ENCODE data around the gene FRMD6.

The FRMD6 gene

GRCh38 chr14:51666826-51667225, 15.1 kb downstream of the FRMD6 start:
- DNase-seq (ENCODE audit: low spot score), result no peak

- no peak for DNase-seq (ENCODE audit: low spot score)
These were observed 17.2 kb downstream of the FRMD6 start for GRCh38 chr14:51668870-51669269.

GRCh38 chr14:51674294-51675002, 22.7 kb downstream of the FRMD6 start:
- no peak for DNase-seq (ENCODE audit: low spot score)

GRCh38 chr14:51676549-51676948, 24.8 kb downstream of the FRMD6 start:
- DNase-seq (ENCODE audit: low spot score), result no peak

- no peak for DNase-seq (ENCODE audit: low spot score)
These were observed 25.6 kb downstream of the FRMD6 start for GRCh38 chr14:51677266-51677665.

- DNase-seq (ENCODE audit: low spot score), result no peak
These were observed 26.0 kb downstream of the FRMD6 start for GRCh38 chr14:51677738-51678137.

GRCh38 chr14:51680031-51680430, 28.3 kb downstream of the FRMD6 start:
- DNase-seq (ENCODE audit: low spot score), result no peak

GRCh38 chr14:51681411-51681810, 29.7 kb downstream of the FRMD6 start:
- no peak for DNase-seq (ENCODE audit: low spot score)

GRCh38 chr14:51682411-51682810, 30.7 kb downstream of the FRMD6 start:
- DNase-seq (ENCODE audit: low spot score), result no peak

- DNase-seq (ENCODE audit: low spot score), result no peak
These were observed 33.0 kb downstream of the FRMD6 start for GRCh38 chr14:51684760-51685159.

- DNase-seq (ENCODE audit: low spot score), result no peak
These were observed 39.5 kb downstream of the FRMD6 start for GRCh38 chr14:51691176-51691575.

GRCh38 chr14:51692646-51693045, 40.9 kb downstream of the FRMD6 start:
- DNase-seq (ENCODE audit: low spot score), result no peak

- DNase-seq (ENCODE audit: low spot score), result no peak
These were observed 46.1 kb downstream of the FRMD6 start for GRCh38 chr14:51697848-51698247.

- no peak for DNase-seq (ENCODE audit: low spot score)
These were observed 50.2 kb downstream of the FRMD6 start for GRCh38 chr14:51701951-51702350.

- DNase-seq (ENCODE audit: low spot score), result no peak
These were observed 52.1 kb downstream of the FRMD6 start for GRCh38 chr14:51703787-51704186.

GRCh38 chr14:51704545-51704944, 52.8 kb downstream of the FRMD6 start:
- no peak for DNase-seq (ENCODE audit: low spot score)

- DNase-seq (ENCODE audit: low spot score), result no peak
These were observed 55.6 kb downstream of the FRMD6 start for GRCh38 chr14:51707327-51707726.

GRCh38 chr14:51711505-51711904, 59.8 kb downstream of the FRMD6 start:
- no peak for DNase-seq (ENCODE audit: low spot score)

GRCh38 chr14:51715250-51715649, 63.5 kb downstream of the FRMD6 start:
- no peak for DNase-seq (ENCODE audit: low spot score)

GRCh38 chr14:51715742-51716141, 64.0 kb downstream of the FRMD6 start:
- no peak for DNase-seq (ENCODE audit: low spot score)

- DNase-seq (ENCODE audit: low spot score), result no peak
These were observed 64.9 kb downstream of the FRMD6 start for GRCh38 chr14:51716610-51717009.

GRCh38 chr14:51717766-51718165, 66.1 kb downstream of the FRMD6 start:
- no peak for DNase-seq (ENCODE audit: low spot score)

- no peak for DNase-seq (ENCODE audit: low spot score)
These were observed 68.2 kb downstream of the FRMD6 start for GRCh38 chr14:51719955-51720354.

- DNase-seq (ENCODE audit: low spot score), result no peak
These were observed 72.3 kb downstream of the FRMD6 start for GRCh38 chr14:51723990-51724389.
